ENCODE data around the gene CEACAM16.

GRCh38 chr19:44742330-44743061, 43.5 kb downstream of the CEACAM16 start:
- TF ChIP-seq CTCF (IDR thresholded peaks at IDR 0.05) (no peak), POLR2A (IDR thresholded peaks at IDR 0.05) (no peak)
